ENCODE data around the gene SETX.

Gene SETX

DNA sequence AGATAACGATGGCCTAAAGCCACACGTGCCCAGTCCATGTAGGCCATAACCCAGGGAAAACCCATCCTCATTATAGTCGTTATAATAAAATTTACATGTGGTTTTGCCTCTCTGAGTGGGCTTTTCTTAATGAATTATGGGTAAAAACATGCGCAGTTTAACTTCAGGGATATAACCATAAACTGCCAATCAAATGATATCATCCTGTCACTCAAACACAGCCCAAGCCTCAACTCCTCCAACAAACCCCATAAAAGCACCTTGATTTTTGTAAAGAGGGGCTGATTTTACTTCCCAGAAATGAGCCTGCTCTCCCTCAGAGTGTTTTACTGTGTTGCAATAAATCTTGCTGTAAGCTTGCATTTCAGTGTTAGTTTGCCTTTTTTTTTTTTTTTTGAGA lies 15.8 kb upstream of the SETX start:
- no peak for ATAC-seq
- TF ChIP-seq, protein P1, sequence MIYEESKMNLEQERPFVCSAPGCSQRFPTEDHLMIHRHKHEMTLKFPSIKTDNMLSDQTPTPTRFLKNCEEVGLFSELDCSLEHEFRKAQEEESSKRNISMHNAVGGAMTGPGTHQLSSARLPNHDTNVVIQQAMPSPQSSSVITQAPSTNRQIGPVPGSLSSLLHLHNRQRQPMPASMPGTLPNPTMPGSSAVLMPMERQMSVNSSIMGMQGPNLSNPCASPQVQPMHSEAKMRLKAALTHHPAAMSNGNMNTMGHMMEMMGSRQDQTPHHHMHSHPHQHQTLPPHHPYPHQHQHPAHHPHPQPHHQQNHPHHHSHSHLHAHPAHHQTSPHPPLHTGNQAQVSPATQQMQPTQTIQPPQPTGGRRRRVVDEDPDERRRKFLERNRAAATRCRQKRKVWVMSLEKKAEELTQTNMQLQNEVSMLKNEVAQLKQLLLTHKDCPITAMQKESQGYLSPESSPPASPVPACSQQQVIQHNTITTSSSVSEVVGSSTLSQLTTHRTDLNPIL (CRISPR knock-in tag; IDR thresholded peaks at IDR 0.05; ENCODE audit: low read depth): no peak
- TF ChIP-seq, protein P2, sequence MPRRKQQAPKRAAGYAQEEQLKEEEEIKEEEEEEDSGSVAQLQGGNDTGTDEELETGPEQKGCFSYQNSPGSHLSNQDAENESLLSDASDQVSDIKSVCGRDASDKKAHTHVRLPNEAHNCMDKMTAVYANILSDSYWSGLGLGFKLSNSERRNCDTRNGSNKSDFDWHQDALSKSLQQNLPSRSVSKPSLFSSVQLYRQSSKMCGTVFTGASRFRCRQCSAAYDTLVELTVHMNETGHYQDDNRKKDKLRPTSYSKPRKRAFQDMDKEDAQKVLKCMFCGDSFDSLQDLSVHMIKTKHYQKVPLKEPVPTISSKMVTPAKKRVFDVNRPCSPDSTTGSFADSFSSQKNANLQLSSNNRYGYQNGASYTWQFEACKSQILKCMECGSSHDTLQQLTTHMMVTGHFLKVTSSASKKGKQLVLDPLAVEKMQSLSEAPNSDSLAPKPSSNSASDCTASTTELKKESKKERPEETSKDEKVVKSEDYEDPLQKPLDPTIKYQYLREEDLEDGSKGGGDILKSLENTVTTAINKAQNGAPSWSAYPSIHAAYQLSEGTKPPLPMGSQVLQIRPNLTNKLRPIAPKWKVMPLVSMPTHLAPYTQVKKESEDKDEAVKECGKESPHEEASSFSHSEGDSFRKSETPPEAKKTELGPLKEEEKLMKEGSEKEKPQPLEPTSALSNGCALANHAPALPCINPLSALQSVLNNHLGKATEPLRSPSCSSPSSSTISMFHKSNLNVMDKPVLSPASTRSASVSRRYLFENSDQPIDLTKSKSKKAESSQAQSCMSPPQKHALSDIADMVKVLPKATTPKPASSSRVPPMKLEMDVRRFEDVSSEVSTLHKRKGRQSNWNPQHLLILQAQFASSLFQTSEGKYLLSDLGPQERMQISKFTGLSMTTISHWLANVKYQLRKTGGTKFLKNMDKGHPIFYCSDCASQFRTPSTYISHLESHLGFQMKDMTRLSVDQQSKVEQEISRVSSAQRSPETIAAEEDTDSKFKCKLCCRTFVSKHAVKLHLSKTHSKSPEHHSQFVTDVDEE (CRISPR knock-in tag; IDR thresholded peaks at IDR 0.05): no peak
- TF ChIP-seq TCF4 (CRISPR knock-in tag; IDR thresholded peaks at IDR 0.05; ENCODE audit: borderline replicate concordance) (no peak), ZNF565 (CRISPR knock-in tag; conservative IDR thresholded peaks at IDR 0.05; ENCODE audit: low read depth) (no peak), ARNTL (CRISPR knock-in tag; IDR thresholded peaks at IDR 0.05; ENCODE audit: borderline replicate concordance, low read depth) (no peak), ZC3H10 (CRISPR knock-in tag; IDR thresholded peaks at IDR 0.05) (no peak), GLIS3 (CRISPR knock-in tag; IDR thresholded peaks at IDR 0.05) (no peak), OSR1 (CRISPR knock-in tag; IDR thresholded peaks at IDR 0.05) (no peak), SNAI2 (CRISPR knock-in tag; IDR thresholded peaks at IDR 0.05) (no peak), TOX (CRISPR knock-in tag; IDR thresholded peaks at IDR 0.05; ENCODE audit: borderline replicate concordance) (no peak)
- TF ChIP-seq, protein P3, sequence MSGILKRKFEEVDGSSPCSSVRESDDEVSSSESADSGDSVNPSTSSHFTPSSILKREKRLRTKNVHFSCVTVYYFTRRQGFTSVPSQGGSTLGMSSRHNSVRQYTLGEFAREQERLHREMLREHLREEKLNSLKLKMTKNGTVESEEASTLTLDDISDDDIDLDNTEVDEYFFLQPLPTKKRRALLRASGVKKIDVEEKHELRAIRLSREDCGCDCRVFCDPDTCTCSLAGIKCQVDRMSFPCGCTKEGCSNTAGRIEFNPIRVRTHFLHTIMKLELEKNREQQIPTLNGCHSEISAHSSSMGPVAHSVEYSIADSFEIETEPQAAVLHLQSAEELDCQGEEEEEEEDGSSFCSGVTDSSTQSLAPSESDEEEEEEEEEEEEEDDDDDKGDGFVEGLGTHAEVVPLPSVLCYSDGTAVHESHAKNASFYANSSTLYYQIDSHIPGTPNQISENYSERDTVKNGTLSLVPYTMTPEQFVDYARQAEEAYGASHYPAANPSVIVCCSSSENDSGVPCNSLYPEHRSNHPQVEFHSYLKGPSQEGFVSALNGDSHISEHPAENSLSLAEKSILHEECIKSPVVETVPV (CRISPR knock-in tag; IDR thresholded peaks at IDR 0.05): no peak

DNA sequence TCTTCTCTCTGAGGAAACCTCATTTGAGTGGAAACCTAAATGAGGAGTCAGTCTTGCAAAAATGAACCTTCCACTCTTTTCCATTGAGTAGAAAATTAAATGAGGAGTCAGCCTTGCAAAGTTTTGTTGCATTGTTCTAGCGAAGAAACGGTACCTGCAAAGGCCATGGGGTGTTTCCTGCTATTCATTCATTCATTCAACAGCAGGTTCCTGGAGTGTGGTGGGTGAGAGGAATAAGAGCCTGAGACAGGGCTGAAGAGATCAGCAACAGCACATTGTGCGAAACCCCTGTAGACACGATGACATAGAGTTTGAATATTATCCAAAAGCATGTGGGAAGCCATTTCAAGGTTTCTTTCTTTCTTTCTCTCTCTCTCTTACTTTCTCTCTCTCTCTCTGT lies 14.6 kb upstream of the SETX start:
- TF ChIP-seq, protein P1 (CRISPR knock-in tag; IDR thresholded peaks at IDR 0.05; ENCODE audit: low read depth): no peak
- no peak for TF ChIP-seq BACH2 (CRISPR knock-in tag; IDR thresholded peaks at IDR 0.05; ENCODE audit: borderline replicate concordance)
- ATAC-seq: no peak

DNA sequence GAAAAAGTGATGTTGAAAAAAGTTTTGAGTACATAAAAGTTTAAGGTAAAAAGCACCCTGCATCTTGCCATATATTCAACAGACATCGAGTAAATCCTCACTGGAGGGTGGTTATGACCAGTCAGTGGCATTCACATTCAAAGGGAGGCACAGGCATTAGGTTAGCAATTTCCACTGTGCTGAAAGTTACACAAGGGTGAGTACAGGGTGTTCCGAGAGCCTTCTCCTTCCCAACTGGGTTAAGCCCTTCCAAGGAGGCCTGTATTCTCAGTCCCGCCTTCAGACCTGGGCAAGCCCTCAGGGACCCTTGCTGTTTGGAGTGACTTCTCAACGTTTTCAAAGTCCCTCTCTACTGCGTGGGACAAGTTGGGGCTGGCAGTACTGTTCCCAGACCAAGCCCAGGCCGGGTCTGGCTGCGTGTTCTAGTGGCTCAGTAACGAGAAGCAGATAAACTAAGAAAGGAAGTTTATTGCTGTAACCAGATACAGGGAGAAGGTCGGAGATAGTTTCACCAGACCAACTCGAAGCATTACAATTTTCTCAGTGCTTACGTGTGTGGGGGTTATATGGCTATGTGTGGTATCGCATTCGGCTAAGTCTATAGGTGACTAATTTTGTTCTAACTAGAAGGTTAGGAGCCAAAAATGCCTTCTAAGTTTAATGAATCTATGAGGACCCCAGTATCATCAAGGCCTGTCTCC lies 13.0 kb upstream of the SETX start:
- TF ChIP-seq, protein P1 (CRISPR knock-in tag; IDR thresholded peaks at IDR 0.05; ENCODE audit: low read depth): no peak
- no peak for TF ChIP-seq ZNF565 (CRISPR knock-in tag; conservative IDR thresholded peaks at IDR 0.05; ENCODE audit: low read depth)
- no peak for TF ChIP-seq ISL1 (CRISPR knock-in tag; IDR thresholded peaks at IDR 0.05)
- no peak for TF ChIP-seq CSDC2 (CRISPR knock-in tag; IDR thresholded peaks at IDR 0.05)
- TF ChIP-seq ARNTL (CRISPR knock-in tag; IDR thresholded peaks at IDR 0.05; ENCODE audit: borderline replicate concordance, low read depth): no peak
- no peak for TF ChIP-seq BACH2 (CRISPR knock-in tag; IDR thresholded peaks at IDR 0.05; ENCODE audit: borderline replicate concordance)
- no peak for TF ChIP-seq RARB (CRISPR knock-in tag; IDR thresholded peaks at IDR 0.05)
- TF ChIP-seq ZFP30 (CRISPR knock-in tag; IDR thresholded peaks at IDR 0.05): no peak
- TF ChIP-seq TCF4 (CRISPR knock-in tag; IDR thresholded peaks at IDR 0.05; ENCODE audit: borderline replicate concordance): no peak
- no peak for TF ChIP-seq PPARA (CRISPR knock-in tag; IDR thresholded peaks at IDR 0.05; ENCODE audit: borderline replicate concordance)
- TF ChIP-seq GLIS3 (CRISPR knock-in tag; IDR thresholded peaks at IDR 0.05): no peak
- TF ChIP-seq SNAI2 (CRISPR knock-in tag; IDR thresholded peaks at IDR 0.05): no peak
- no peak for TF ChIP-seq ZNF8 (CRISPR knock-in tag; IDR thresholded peaks at IDR 0.05)
- no peak for TF ChIP-seq ESRRG (CRISPR knock-in tag; IDR thresholded peaks at IDR 0.05)
- TF ChIP-seq ZNF70 (CRISPR knock-in tag; IDR thresholded peaks at IDR 0.05): no peak
- TF ChIP-seq, protein P4, sequence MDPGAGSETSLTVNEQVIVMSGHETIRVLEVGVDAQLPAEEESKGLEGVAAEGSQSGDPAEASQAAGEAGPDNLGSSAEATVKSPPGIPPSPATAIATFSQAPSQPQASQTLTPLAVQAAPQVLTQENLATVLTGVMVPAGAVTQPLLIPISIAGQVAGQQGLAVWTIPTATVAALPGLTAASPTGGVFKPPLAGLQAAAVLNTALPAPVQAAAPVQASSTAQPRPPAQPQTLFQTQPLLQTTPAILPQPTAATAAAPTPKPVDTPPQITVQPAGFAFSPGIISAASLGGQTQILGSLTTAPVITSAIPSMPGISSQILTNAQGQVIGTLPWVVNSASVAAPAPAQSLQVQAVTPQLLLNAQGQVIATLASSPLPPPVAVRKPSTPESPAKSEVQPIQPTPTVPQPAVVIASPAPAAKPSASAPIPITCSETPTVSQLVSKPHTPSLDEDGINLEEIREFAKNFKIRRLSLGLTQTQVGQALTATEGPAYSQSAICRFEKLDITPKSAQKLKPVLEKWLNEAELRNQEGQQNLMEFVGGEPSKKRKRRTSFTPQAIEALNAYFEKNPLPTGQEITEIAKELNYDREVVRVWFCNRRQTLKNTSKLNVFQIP (CRISPR knock-in tag; IDR thresholded peaks at IDR 0.05; ENCODE audit: borderline replicate concordance, low read depth): no peak
- TF ChIP-seq ZC3H10 (CRISPR knock-in tag; IDR thresholded peaks at IDR 0.05): no peak
- TF ChIP-seq ZFP3 (CRISPR knock-in tag; IDR thresholded peaks at IDR 0.05): no peak
- TF ChIP-seq, protein P2 (CRISPR knock-in tag; IDR thresholded peaks at IDR 0.05): no peak
- ATAC-seq: no peak
